ENCODE data around the gene HIF1A.

DNA sequence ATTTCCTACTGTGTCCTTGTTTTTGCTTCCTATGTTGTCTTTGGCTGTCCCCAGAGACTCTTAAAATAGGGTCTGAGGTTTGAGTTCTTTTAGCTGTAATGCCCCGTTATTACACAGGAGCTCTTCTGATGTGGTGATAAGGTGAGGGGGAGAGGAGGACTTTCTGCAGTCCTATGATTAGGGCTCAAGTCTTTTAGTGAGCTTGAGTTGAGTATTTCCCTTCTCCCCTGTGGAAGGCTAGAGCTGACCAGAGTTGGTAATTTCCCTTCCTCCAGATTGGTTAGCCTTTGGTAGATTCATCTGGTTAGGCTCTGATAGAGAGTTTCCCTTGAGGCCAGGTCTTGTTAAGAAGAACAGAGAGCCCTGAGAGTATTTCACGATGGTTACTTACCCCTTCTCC is 4.3 kb upstream of the HIF1A start:
- TF ChIP-seq, protein P1, sequence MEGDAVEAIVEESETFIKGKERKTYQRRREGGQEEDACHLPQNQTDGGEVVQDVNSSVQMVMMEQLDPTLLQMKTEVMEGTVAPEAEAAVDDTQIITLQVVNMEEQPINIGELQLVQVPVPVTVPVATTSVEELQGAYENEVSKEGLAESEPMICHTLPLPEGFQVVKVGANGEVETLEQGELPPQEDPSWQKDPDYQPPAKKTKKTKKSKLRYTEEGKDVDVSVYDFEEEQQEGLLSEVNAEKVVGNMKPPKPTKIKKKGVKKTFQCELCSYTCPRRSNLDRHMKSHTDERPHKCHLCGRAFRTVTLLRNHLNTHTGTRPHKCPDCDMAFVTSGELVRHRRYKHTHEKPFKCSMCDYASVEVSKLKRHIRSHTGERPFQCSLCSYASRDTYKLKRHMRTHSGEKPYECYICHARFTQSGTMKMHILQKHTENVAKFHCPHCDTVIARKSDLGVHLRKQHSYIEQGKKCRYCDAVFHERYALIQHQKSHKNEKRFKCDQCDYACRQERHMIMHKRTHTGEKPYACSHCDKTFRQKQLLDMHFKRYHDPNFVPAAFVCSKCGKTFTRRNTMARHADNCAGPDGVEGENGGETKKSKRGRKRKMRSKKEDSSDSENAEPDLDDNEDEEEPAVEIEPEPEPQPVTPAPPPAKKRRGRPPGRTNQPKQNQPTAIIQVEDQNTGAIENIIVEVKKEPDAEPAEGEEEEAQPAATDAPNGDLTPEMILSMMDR (IDR thresholded peaks at IDR 0.05; ENCODE audit: borderline replicate concordance, extremely low read depth, low read length, poor library complexity, severe bottlenecking), result no peak
- TF ChIP-seq EZH2 (IDR thresholded peaks at IDR 0.05; ENCODE audit: borderline replicate concordance, low read depth, low read length, severe bottlenecking), result no peak
